GM12878 (cell line): ENCODE results near the gene MED22.

Source experiments
- BMI1 ChIP-seq: fragments of 450-650 bp; IDR thresholded peaks from 2 replicates; pipeline ENCODE4 v1.6.1; 2016; ENCODE audit warnings: mild to moderate bottlenecking, moderate library complexity, borderline replicate concordance
- CBFB ChIP-seq: IDR thresholded peaks from 2 replicates; pipeline ENCODE4 v1.6.1; 2016; ENCODE audit warnings: antibody characterized with exemption, low read depth
- CHD1 ChIP-seq: IDR thresholded peaks from 2 replicates; pipeline ENCODE4 v1.6.1; 2012; ENCODE audit warnings: low read depth, low read length, improper control_type of control experiment
- EGR1 ChIP-seq, 2 experiments: IDR thresholded peaks; 1 replicate in 1 of 2; 2 replicates in 1 of 2; pipeline ENCODE4 v1.6.1; 2011 to 2012; ENCODE audit warnings: low read depth in 2 of 2, low read length in 2 of 2, borderline replicate concordance in 1 of 2, mild to moderate bottlenecking in 1 of 2, moderate library complexity in 1 of 2
- FOXM1 ChIP-seq: IDR thresholded peaks from 2 replicates; pipeline ENCODE4 v1.6.1; 2012; ENCODE audit warnings: low read depth, mild to moderate bottlenecking, inconsistent platforms, low read length, moderate library complexity
- IKZF2 ChIP-seq, 2 experiments: fragments of 450-650 bp; IDR thresholded peaks; 2 replicates each; pipeline ENCODE4 v1.6.1; 2017; ENCODE audit warnings: mild to moderate bottlenecking in 2 of 2, moderate library complexity in 2 of 2
- MYB ChIP-seq: fragments of 150-350 bp; IDR thresholded peaks from 2 replicates; pipeline ENCODE4 v1.6.1; 2014; ENCODE audit warnings: mild to moderate bottlenecking, low read depth, low read length, borderline replicate concordance
- POLR2A ChIP-seq: IDR thresholded peaks from 2 replicates; pipeline ENCODE4 v1.6.1; 2011; ENCODE audit warnings: low read depth, mild to moderate bottlenecking, low read length
- RAD21 ChIP-seq: IDR thresholded peaks from 2 replicates; pipeline ENCODE4 v1.6.1; 2011; ENCODE audit warnings: mild to moderate bottlenecking, low read depth, low read length, moderate library complexity; ENCODE audit not compliant: insufficient read depth
- SMC3 ChIP-seq: IDR thresholded peaks from 2 replicates; pipeline ENCODE4 v1.6.1; 2011; ENCODE audit warnings: low read length, improper control_type of control experiment, borderline replicate concordance
- TF ChIP-seq, protein P1 (sequence below), 3 experiments: IDR thresholded peaks in 2 of 3; conservative IDR thresholded peaks in 1 of 3; 2 replicates each; pipeline ENCODE4 v1.5.1; 2011; ENCODE audit warnings: low read depth in 3 of 3, low read length in 3 of 3, mild to moderate bottlenecking in 3 of 3, control low read depth in 2 of 3, moderate library complexity in 2 of 3, inconsistent platforms in 1 of 3, mixed read lengths in 1 of 3; ENCODE audit not compliant: control insufficient read depth in 2 of 3, insufficient read depth in 1 of 3; ENCODE audit errors: extremely low read depth in 1 of 3
- TF ChIP-seq, protein P2 (sequence below): fragments of 450-650 bp; IDR thresholded peaks from 2 replicates; pipeline ENCODE4 v1.6.1; 2017; ENCODE audit warnings: mild to moderate bottlenecking, low read depth, inconsistent platforms; ENCODE audit not compliant: poor library complexity, severe bottlenecking

DNA sequence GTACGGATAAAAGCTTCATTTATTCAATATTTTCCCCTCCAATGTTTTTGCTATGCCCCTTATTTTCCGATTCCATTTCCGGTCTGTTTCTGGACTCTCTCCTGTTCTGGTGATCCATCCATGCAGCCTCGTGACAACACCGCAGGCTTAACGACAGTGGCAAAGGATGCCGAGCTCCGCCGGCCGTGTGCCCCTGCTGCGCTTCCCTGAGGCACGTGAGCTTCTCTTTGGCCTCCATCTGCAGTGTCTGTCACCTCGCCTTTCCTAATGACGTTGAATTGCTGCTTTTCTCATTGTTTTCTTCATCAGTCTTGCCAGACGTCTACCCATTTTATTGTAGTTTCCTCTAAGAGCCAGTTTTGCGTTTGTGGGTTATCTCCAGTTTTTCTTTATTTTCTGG lies 40.6 kb downstream of the MED22 start:
- TF ChIP-seq, protein P1, sequence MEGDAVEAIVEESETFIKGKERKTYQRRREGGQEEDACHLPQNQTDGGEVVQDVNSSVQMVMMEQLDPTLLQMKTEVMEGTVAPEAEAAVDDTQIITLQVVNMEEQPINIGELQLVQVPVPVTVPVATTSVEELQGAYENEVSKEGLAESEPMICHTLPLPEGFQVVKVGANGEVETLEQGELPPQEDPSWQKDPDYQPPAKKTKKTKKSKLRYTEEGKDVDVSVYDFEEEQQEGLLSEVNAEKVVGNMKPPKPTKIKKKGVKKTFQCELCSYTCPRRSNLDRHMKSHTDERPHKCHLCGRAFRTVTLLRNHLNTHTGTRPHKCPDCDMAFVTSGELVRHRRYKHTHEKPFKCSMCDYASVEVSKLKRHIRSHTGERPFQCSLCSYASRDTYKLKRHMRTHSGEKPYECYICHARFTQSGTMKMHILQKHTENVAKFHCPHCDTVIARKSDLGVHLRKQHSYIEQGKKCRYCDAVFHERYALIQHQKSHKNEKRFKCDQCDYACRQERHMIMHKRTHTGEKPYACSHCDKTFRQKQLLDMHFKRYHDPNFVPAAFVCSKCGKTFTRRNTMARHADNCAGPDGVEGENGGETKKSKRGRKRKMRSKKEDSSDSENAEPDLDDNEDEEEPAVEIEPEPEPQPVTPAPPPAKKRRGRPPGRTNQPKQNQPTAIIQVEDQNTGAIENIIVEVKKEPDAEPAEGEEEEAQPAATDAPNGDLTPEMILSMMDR (IDR thresholded peaks at IDR 0.05 in 2 of 3, conservative IDR thresholded peaks at IDR 0.05 in 1 of 3; ENCODE audit: control insufficient read depth in 2 of 3, extremely low read depth in 1 of 3, insufficient read depth in 1 of 3, low read depth in 3 of 3, low read length in 3 of 3) = no peak
- no peak for TF ChIP-seq RAD21
- TF ChIP-seq, protein P2, sequence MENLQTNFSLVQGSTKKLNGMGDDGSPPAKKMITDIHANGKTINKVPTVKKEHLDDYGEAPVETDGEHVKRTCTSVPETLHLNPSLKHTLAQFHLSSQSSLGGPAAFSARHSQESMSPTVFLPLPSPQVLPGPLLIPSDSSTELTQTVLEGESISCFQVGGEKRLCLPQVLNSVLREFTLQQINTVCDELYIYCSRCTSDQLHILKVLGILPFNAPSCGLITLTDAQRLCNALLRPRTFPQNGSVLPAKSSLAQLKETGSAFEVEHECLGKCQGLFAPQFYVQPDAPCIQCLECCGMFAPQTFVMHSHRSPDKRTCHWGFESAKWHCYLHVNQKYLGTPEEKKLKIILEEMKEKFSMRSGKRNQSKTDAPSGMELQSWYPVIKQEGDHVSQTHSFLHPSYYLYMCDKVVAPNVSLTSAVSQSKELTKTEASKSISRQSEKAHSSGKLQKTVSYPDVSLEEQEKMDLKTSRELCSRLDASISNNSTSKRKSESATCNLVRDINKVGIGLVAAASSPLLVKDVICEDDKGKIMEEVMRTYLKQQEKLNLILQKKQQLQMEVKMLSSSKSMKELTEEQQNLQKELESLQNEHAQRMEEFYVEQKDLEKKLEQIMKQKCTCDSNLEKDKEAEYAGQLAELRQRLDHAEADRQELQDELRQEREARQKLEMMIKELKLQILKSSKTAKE = no peak
- TF ChIP-seq POLR2A = no peak
- TF ChIP-seq MYB = no peak
- TF ChIP-seq SMC3 = no peak
- no peak for TF ChIP-seq CHD1
- TF ChIP-seq IKZF2 (IDR thresholded peaks at IDR 0.05) = no peak
- TF ChIP-seq BMI1 = no peak
- no peak for TF ChIP-seq FOXM1
- no peak for TF ChIP-seq CBFB
- TF ChIP-seq EGR1 (IDR thresholded peaks at IDR 0.05; ENCODE audit: borderline replicate concordance in 1 of 2, low read depth in 2 of 2, low read length in 2 of 2) = no peak
